H7 (cell line): Measurements from ENCODE around the gene NAIF1. TPM values are rescaled to one million over a fixed set of nuclear protein-coding genes. Genes with fewer than 3 reads are reported as not detected.

Experiments used
- DNase-seq: peaks from one replicate; pipeline ENCODE4 v3.0.0; 2012
- H3K27me3 ChIP-seq: 2 replicates; pipeline ENCODE4 v1.6.0; 2011; ENCODE audit warnings: mild to moderate bottlenecking, low read length; ENCODE audit not compliant: control insufficient read depth, insufficient read depth
- H3K36me3 ChIP-seq: replicated peaks from 2 replicates; pipeline ENCODE4 v1.5.1; 2011; ENCODE audit warnings: low read length; ENCODE audit not compliant: control insufficient read depth, insufficient read depth
- H3K4me3 ChIP-seq: 2 replicates; pipeline ENCODE4 v1.5.1; 2011; ENCODE audit warnings: low read depth, mild to moderate bottlenecking, control low read depth, low read length, moderate library complexity; ENCODE audit not compliant: insufficient read depth
- total RNA-seq: library from RNA; depleted of rRNA; stranded (reverse); fragments of >200 nt; shearing (Covaris generic); gene quantifications from 2 replicates; pipeline ENCODE4 v1.2.3, GENCODE V29; 2014; rRNA removed

The NAIF1 gene
- total RNA-seq, 1 experiment from 2014 or later = 12.3 TPM

DNA sequence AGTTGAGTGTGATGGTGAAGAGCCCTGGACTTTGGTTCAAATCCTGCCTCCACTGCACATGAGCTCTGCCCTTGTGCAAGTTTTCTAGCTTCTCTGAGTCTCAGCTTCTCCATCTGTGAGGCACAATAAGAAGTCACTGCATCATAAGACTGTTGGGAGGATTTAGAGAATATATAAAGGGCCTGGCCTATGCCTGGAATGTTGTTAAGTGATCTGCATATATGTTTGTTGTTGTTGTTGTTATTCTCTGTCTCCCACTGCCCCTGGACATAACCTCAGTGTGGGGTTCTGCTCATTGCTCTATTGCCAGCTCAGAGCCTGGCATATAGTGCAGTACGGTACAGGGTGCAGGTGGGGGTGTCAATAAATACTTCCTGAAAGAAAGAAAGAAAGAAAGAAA, 46.0 kb downstream of the NAIF1 start:
- no peak for DNase-seq

DNA sequence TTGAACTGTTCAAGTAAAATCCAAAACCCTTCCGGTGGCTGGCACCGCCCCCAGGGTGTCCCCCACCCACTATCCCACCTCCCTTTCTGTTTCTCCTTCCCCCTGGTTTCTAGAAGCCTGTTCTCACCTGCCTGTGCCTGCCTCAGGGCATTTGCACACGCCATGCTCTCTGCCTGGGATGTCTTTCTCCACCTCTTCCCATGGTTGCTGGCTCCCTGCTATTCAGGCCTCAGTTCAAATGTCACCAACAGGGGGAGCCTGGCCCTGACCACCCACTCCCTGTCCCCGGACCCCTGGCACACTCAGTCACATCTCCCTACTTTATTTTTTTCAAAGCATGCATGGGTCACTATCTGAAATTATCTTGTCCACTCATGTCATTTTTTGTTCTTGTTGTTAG, 46.4 kb downstream of the NAIF1 start:
- Histone ChIP-seq H3K4me3 (no peak overlapping the region), H3K36me3 (no peaks in the 10 kb centered on the region), H3K27me3 (no peaks in the 10 kb centered on the region)
- peak; percentile 71 for DNase-seq

More for the DNA sequence above, 46.0 kb downstream of the NAIF1 start:
- no peak overlapping the region for H3K4me3 ChIP-seq
- H3K36me3 ChIP-seq = no peaks in the 10 kb centered on the region
- no peaks in the 10 kb centered on the region for H3K27me3 ChIP-seq

DNA sequence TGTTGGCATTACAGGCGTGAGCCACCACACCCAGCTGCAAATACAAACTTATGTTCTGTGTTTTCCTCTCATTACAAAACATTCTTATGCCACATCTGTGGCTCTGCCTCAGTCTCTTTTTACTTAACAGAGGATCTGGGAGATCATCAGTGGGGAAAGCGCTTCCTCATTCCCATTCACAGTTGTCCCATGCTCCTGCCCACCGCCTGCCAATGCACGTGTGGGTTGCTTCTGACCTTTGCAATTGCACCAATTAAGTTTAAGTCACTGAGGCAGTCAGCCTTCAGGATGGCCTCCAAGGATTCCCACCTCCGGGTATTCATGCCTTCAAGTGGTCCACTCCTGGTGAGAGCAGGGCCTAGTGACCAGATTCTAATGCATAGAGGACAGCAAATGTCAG, 51.4 kb downstream of the NAIF1 start:
- H3K4me3 ChIP-seq = no peak overlapping the region
- DNase-seq = no peak
- no peaks in the 10 kb centered on the region for H3K36me3 ChIP-seq

More for the DNA sequence above, 51.4 kb downstream of the NAIF1 start:
- H3K27me3 ChIP-seq = no peaks in the 10 kb centered on the region

Other genes starting within 250 kb of the NAIF1 start
- gene ENG, start 212.7 kb downstream of the NAIF1 start, total RNA-seq = 1.4 and 1.8 TPM in 2 replicates
- 18.5 and 20.4 TPM in 2 replicates for gene AK1, start 189.6 kb downstream of the NAIF1 start, total RNA-seq
- 30.6 and 37.4 TPM in 2 replicates for gene ST6GALNAC6, start 167.7 kb downstream of the NAIF1 start, total RNA-seq
- 18.5 and 24.6 TPM in 2 replicates for gene ST6GALNAC4, start 150.3 kb downstream of the NAIF1 start, total RNA-seq
- 0.94 and 3.4 TPM in 2 replicates for gene PIP5KL1, start 136.5 kb downstream of the NAIF1 start, total RNA-seq
- 38.3 and 45.6 TPM in 2 replicates for gene DPM2, start 129.5 kb downstream of the NAIF1 start, total RNA-seq
- 16.9 and 27.1 TPM in 2 replicates for gene EEIG1, start 86.3 kb downstream of the NAIF1 start, total RNA-seq
- 23.1 and 23.7 TPM in 2 replicates for gene SLC25A25, start 912 bp upstream of the NAIF1 start, total RNA-seq
- 143 and 197 TPM in 2 replicates for gene PTGES2, start 60.4 kb upstream of the NAIF1 start, total RNA-seq
- gene LCN2, start 82.1 kb upstream of the NAIF1 start, total RNA-seq = 1.4 TPM in 1 of 2 replicates, not detected in the other
- 121 and 130 TPM in 2 replicates for gene BBLN, start 92.9 kb upstream of the NAIF1 start, total RNA-seq
- 36.8 and 41.0 TPM in 2 replicates for gene CIZ1, start 124.3 kb upstream of the NAIF1 start, total RNA-seq
- gene DNM1, start 136.1 kb upstream of the NAIF1 start, total RNA-seq = 16.9 and 35.0 TPM in 2 replicates
- 34.4 and 48.7 TPM in 2 replicates for gene GOLGA2, start 208.7 kb upstream of the NAIF1 start, total RNA-seq
- 36.3 and 53.3 TPM in 2 replicates for gene SWI5, start 209.0 kb upstream of the NAIF1 start, total RNA-seq